DMS153 treated with DMSO at 0.1 percent for 48 hours (cell line): ENCODE results near the gene MTA1.

Experiments used
- DNase-seq: peaks from one replicate; lab custom pipeline; 2025; ENCODE audit not compliant: unreplicated experiment; lab: John Stamatoyannopoulos, UW

Gene MTA1

GRCh38 chr14:105386581-105387529, 32.8 kb upstream of the MTA1 start:
- no peak for DNase-seq

DNA sequence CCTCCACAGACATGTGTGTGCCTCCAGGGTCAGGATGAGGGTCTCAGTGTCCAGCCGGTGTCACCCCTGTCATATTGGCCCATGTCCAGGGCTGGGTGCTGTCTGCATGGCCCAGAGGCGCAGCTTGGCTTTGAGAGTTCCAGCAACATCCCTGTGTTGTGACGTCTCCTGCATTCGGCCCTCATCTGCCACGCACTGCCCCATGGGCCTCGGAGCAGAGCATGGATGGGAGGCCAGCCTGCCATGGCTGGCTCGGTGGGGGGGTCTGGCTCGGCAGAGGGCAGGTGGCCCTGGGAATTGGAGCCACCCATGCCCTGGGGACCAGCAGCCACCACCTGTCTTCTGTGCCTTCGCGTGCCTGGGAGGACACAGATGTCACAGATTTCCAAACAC, 32.1 kb upstream of the MTA1 start:
- no peak for DNase-seq

DNA sequence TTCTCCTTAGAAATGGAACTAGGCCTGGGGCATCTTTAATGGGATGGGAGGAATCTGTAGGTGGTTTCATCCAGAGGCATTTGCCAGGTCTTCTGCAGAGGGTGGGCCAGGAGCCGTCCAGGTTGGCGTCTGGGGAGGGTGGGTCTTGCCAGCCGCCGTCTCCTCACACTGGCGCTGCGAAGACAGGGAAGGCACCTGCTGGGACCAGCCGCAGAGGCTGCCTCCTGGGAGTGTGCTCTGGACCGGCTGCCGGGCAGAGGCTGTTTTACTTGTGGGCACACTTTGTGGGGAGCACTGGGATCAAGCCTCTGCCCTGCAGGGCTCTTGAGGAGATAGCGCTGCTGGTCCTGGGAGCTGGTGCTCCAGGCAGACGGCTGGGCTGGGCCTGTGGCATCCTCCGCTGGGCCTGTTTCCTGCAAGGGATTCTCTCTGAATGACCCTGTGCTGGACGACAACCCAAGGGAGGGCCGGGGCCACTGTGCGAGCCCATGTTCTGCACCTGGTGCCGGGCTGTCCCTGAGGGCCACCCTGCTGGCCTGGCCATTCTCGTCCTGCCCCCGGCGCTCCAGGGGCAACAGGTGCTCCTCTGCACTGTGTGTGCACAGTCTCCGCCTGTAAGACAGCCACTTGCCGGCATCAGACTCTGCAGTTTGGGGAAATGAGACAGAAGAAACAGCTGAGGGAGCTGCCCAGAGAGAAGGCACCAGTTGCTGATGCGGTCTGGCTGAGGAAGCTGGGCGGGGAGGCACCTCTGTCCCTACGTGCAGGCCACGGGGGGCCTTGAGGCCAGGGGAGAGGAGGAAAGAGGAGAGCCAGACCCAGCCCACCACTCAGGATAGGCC, 31.3 kb upstream of the MTA1 start:
- no peak for DNase-seq

- no peak for DNase-seq
Observed at GRCh38 chr14:105388976-105389375, 30.7 kb upstream of the MTA1 start.

DNA sequence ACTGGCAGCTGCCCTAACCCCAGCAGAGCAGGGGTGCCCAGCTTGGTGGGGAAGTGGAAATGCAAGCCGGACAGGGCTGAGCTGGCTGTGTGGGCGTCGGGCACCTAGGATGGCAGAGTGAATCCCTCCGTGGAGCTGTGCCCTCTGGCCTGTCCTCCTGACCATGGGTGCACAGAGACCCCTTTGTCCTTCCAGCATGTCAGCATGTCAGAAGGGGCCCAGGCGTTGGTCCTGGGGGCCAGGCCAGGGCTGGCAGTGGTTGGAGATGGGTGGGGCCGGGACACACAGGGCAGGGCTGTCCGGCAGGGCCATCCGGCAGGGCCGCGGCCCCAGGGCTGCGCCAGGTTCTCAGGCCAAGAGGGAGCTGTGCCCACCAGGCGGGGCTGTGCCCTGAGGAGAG, 30.1 kb upstream of the MTA1 start:
- no peak for DNase-seq

GRCh38 chr14:105389976-105390848, 29.4 kb upstream of the MTA1 start:
- no peak for DNase-seq

DNA sequence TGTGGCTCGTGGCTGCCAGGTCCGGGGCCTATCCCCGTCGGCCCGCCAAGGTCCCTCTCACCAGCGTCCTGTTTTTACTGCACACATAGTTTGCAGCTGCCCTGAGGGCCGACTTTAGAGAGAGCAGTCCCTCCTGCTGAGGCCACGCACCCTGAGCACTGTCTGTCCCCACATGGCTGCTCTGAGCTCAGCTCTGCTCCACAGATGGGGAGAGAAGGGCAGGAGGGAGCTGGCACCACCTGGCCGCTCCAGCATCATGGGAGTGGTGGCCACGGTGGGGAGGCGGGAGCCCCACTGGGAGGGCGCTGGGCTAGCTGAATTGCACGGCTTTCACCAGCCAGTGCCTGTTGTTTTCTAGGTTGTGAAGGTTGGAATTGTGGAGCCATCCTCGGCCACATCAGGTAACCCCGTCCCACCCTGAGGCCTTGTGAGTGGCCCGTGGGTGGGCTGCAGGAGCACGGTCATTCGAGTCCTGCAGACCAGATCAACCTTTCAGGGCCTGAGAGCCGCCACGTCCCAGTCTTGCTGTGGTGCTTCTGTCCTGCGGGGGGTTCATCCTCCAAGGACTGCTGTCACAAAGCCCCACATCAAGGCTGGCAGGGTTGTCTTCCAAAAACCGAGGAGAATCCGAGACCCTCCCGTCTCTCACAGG, 28.7 kb upstream of the MTA1 start:
- no peak for DNase-seq

DNA sequence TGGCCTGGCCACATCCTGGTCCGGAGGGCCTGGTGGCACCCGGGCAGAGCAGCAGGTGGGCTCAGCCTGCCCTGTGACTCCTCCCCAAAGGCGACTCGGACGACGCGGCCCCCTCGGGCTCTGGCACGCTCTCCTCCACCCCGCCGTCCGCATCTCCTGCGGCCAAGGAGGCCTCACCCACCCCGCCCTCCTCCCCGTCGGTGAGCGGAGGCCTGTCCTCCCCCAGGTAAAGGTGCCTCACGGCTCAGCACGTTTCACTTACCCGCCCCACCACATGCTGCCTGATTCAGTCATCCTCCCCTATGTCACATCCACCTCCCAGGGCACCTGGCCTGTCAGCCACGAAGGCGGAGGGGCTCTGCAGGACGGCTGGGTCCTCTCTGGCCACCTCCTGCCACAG, 28.1 kb upstream of the MTA1 start:
- no peak for DNase-seq

- no peak for DNase-seq
Observed at GRCh38 chr14:105392131-105393090, 27.2 kb upstream of the MTA1 start.

DNA sequence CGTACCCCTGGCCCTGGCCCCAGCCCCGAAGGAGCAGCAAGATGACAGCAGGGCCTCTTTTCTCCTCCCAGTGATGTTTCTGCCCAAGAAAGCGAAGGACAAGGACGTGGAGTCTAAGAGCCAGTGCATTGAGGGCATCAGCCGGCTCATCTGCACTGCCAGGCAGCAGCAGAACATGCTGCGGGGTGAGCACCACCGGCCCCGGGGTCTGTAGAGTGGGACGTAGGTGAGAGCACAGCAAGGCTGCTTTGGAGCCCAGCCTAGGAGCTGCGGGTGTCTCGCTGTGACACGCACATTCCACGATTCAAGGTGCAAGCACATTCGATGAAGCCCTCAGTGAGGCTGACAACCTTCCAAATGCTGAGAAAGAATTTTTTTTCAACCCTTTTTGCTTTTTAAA, 26.5 kb upstream of the MTA1 start:
- no peak for DNase-seq

DNA sequence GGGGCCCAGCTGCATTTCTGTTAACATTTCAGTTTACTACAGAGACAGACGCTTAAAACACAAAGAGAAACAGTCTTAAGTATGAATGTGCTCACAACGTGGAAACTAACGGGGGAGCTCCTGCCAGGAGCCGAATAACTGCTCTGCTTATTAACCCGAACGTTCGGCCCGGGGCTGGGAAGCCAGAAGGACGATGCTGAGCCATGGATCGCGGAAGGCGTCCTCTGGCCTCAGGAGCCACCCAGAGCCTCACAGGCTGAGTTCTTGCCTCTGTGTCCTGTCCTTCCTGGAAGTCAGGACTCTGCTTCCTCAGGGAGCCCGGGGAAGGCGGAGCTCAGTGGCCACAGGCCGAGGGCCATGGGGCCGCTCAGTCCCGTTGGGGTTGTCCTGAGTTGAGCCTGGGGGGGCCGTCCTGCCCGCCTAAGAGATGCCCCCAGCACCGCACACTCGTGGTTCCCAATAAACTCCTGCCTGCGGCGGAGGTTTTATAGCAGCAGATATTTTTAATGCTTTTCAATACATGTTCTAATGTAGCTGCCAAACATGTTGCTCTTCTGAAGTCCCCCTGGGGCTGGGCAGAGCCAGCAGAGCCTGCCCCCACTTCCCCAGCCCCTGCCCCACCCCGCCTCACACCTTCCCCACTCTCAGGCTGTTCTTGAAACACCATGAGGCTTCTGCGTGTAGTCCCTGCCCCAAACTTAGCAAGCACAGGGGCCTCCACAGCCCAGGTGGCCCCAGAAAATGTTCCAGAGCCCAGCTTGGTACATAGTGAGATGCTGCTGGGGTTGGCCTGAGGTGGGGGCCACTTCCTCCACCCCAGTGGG, 24.7 kb upstream of the MTA1 start:
- no peak for DNase-seq

DNA sequence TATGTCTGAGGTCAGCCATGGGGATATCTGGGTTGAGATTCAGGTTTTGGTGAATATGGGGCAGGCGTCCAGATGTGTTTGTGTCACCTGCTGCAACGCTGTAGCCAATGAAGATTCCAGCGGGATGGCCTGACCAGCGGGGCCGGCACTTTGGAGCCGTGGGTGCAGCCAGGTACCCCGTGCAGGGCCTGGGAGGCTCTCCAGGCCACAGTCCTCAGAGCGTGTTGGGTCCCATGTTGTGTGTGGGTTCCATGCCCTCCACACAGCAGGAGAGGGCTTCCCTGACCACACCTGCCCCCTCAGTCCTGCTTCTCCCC, 24.1 kb upstream of the MTA1 start:
- no peak for DNase-seq

- DNase-seq = no peak
Observed at GRCh38 chr14:105397350-105397931, 22.2 kb upstream of the MTA1 start.

DNA sequence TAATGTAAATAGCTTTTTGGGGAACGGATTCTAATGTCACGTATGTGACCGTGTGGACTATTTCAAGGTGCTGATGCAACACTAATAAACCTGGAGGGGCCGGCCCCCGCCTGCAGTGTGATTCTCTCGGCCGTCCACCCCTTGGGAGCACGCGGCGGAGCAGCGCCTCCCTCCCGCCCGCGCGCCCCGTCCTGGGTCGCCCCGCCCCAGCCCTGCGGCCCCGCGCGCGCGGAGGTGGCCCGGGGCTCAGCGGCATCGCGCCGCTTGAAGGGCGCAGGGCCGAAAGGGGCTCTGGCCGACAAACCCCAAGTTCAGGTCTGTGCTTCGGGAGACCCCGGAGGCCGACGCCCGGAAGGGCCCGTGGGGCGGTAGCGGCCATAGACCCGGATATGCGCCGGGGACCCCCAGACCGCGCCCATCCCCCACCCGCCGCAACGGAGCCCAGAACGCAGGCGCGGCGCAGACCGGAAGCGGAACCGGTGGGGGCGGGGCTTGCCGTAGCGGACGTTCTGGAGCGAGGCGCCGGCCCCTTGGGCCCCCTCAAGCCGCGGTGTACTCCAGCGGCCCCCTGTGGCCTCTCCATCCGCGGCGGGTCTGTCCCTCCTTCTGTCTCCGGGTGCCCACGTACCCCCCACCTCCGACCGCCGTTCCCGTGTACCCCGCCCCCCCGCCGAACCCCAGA, 21.4 kb upstream of the MTA1 start, which contains the start of gene TEX22:
TEX22 (plus strand) TSS at position 495 of the 682 bp plus-strand sequence. CDS start 803 bp downstream, outside the sequence.
- DNase-seq = no peak

- no peak for DNase-seq
Observed at GRCh38 chr14:105398726-105399465, 20.7 kb upstream of the MTA1 start.

DNA sequence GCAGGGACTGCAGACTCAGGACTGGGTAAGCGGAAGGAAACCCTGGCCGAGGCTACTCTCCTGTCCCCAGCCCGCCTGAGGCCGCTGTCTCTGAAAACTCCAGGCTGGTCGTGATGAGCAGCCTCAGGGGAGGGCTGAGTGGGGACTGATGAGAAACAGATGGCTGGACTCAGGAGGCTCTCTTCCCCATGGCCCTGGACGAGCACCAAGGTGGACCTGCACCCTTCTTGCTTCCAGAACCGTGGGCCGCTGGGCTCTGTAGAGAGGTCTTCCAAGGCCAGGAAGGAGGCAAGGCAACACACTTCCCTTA, 20.2 kb upstream of the MTA1 start:
- DNase-seq = no peak

DNA sequence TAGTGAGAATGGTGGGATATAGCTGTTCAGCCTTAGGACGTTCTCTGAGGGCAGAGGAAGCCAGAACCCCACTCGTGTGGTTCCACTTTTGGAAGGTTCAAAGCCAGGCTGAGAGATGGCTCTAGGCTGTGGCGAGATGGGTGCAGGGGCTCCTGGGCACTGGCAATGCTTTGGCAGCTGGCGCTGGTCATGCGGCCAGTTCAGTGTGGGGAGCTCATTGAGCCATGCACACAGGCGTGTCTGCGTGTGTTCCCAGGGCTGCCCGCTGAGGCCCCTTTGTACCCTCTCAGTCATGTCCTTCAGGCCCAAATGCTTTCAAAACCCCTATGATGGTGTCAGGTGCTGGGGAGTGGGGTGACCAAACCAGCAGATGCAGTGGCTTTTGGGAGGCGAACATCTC, 19.6 kb upstream of the MTA1 start:
- no peak for DNase-seq
